Measurements from ENCODE around the gene DPH7.
"Not testable (repeated sequence)": the region's sequence is repeated elsewhere in the genome, so short reads cannot be mapped to it uniquely, and the experiment has no call there.

Gene DPH7

GRCh38 chr9:137551264-137552021 is 27.3 kb downstream of the DPH7 start, which contains the start of gene MRPL41:
Gene MRPL41 (plus strand): TSS chr9:137551879. CDS start chr9:137552082, 203 bp downstream.
- H3K4me3 Mint-ChIP-seq = peak within 1 kb of the TSS; percentile 91
- H3K36me3 Mint-ChIP-seq = peaks cover 3% of the 10 kb centered on the region
- H3K4me1 Mint-ChIP-seq (ENCODE audit: low read depth) = peaks cover 22% of the 10 kb centered on the region
- peak within 1 kb of the TSS; percentile 66 for H3K27ac Mint-ChIP-seq
- no peaks in the 10 kb centered on the region for H3K9me3 Mint-ChIP-seq (ENCODE audit: low read depth)
- no peaks in the 10 kb centered on the region for H3K27me3 Mint-ChIP-seq

GRCh38 chr9:137550958-137551263 is 27.8 kb downstream of the DPH7 start:
- H3K4me1 Mint-ChIP-seq (ENCODE audit: low read depth) = peaks cover 22% of the 10 kb centered on the region
- H3K27me3 Mint-ChIP-seq; H3K36me3 Mint-ChIP-seq; H3K27ac Mint-ChIP-seq; H3K9me3 Mint-ChIP-seq (ENCODE audit: low read depth): not testable (repeated sequence)
- peak overlapping the region; percentile 20 for H3K4me3 Mint-ChIP-seq

- Mint-ChIP-seq H3K27ac (peak within 1 kb of the TSS; percentile 77), H3K27me3 (no peaks in the 10 kb centered on the region), H3K4me1 (ENCODE audit: low read depth) (peaks cover 22% of the 10 kb centered on the region), H3K4me3 (peak within 1 kb of the TSS; percentile 87), H3K9me3 (ENCODE audit: low read depth) (no peaks in the 10 kb centered on the region), H3K36me3 (peaks cover 3% of the 10 kb centered on the region)
These were observed 28.5 kb downstream of the DPH7 start, which contains the start of gene PNPLA7 for GRCh38 chr9:137550231-137550621. Gene PNPLA7 (minus strand): TSS chr9:137550402. CDS start chr9:137550197, 205 bp downstream.

DNA sequence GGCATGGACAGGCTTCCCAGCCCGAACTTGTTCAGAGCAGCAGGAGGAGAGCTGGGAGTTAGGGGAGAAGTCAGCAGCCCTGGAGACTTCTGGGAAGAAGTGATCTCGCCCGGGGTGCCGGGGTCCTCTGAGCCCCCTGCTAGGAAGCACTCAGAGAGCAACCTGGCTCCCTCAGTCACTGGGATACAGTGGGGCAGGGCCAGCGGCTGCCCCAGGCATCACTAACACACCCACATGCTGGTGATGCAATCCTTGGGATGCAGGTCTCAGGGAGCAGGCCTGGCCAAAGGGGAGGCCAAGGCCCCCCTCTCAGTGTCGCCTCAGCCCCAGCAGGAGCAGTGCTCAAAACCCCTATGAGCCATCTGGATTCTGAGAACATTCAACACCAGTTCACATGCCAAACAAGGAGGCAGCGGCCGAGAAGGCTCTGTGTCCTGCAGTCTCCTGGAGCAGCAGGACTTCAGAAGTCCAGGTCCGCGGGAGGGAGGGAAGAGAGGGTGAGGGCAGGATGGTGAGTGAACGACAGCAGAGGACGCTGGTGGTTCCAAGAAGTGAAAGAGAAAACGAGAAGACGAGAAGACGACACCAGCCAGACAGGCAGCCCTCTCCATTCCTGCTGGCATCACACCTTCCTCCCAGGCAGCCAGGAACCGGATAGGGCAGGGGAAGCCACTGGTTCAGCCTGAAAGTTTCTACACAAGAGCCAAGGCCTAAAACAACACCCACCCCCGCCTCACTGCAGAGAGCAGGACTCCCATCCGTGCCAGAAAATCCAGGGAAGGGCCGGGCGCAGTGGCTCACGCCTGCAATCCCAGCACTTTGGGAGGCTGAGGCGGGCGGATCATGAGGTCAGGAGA is 30.8 kb downstream of the DPH7 start:
- Mint-ChIP-seq H3K27ac (no peak overlapping the region), H3K27me3 (no peaks in the 10 kb centered on the region), H3K36me3 (no peaks in the 10 kb centered on the region), H3K4me1 (ENCODE audit: low read depth) (peaks cover 19% of the 10 kb centered on the region), H3K9me3 (ENCODE audit: low read depth) (no peaks in the 10 kb centered on the region), H3K4me3 (peak overlapping the region; percentile 52)

GRCh38 chr9:137545123-137545522 is 33.6 kb downstream of the DPH7 start:
- no peaks in the 10 kb centered on the region for H3K27me3 Mint-ChIP-seq
- no peak overlapping the region for H3K27ac Mint-ChIP-seq
- no peak overlapping the region for H3K4me3 Mint-ChIP-seq
- no peaks in the 10 kb centered on the region for H3K36me3 Mint-ChIP-seq
- no peaks in the 10 kb centered on the region for H3K9me3 Mint-ChIP-seq (ENCODE audit: low read depth)
- peaks cover 12% of the 10 kb centered on the region for H3K4me1 Mint-ChIP-seq (ENCODE audit: low read depth)

- no peaks in the 10 kb centered on the region for H3K27me3 Mint-ChIP-seq
- no peak overlapping the region for H3K27ac Mint-ChIP-seq
- no peaks in the 10 kb centered on the region for H3K9me3 Mint-ChIP-seq (ENCODE audit: low read depth)
- H3K36me3 Mint-ChIP-seq = no peaks in the 10 kb centered on the region
- no peak overlapping the region for H3K4me3 Mint-ChIP-seq
- peaks cover 5% of the 10 kb centered on the region for H3K4me1 Mint-ChIP-seq (ENCODE audit: low read depth)
These were observed 34.5 kb downstream of the DPH7 start for GRCh38 chr9:137544176-137544760.

DNA sequence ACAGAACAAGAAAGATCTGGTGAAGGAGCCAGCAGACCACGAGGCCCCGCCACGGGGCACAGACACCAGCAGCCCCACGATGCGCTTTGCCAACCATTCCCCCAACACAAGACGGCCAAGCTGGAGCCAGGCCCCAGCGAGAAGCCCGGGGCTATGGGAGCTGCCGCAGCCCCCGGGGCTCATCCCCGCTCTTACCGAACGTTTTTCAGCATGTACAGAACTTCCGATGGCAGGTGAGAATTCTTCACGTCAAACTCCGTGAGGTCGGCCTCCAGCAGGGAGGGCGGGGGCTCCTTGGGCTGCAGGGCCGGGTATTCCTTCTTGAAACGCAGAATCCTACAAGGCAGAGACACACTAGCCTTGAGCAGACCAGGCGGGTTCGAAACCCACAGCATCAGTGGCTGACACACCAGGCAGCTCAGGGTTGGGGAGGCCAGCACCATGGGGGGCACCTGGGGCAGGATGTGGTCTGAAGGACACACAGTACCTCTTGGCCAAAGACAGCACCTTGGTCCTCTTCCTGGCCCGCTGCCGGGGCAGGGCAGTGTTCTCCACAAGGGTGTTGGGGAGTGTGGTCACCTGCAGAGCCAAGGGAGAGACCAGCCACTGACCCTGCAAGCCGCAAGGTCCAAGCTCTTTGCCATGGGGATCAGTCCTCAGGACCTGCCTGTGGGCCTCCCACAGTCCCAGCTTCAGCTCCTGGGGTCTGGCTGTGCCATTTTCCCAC is 35.3 kb downstream of the DPH7 start:
- Mint-ChIP-seq H3K36me3 (no peaks in the 10 kb centered on the region), H3K4me1 (ENCODE audit: low read depth) (peaks cover 2% of the 10 kb centered on the region), H3K27me3 (no peaks in the 10 kb centered on the region), H3K27ac (no peak overlapping the region), H3K4me3 (no peak overlapping the region), H3K9me3 (ENCODE audit: low read depth) (no peaks in the 10 kb centered on the region)

DNA sequence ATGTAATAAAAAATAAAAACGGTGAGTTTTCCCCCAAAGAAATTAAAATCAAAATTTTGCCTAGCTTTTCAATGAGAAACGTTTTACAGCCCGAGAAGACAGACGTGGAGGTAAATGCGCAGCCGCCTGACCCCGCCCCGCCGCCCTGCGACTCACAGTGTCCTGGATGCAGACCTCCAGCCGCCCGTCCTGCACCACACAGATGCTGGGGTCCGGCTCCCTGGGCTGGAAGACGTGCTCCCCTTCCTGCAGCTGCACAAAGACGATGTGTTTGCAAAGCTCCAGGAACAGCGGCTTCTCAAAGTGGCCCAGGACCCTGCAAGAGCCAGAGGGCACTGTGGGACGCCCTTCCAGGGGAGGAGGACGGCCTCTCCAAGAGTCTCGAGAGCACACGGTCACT is 36.2 kb downstream of the DPH7 start:
- no peaks in the 10 kb centered on the region for H3K4me1 Mint-ChIP-seq (ENCODE audit: low read depth)
- no peaks in the 10 kb centered on the region for H3K36me3 Mint-ChIP-seq
- H3K27me3 Mint-ChIP-seq = no peaks in the 10 kb centered on the region
- no peak overlapping the region for H3K27ac Mint-ChIP-seq
- no peak overlapping the region for H3K4me3 Mint-ChIP-seq
- no peaks in the 10 kb centered on the region for H3K9me3 Mint-ChIP-seq (ENCODE audit: low read depth)

DNA sequence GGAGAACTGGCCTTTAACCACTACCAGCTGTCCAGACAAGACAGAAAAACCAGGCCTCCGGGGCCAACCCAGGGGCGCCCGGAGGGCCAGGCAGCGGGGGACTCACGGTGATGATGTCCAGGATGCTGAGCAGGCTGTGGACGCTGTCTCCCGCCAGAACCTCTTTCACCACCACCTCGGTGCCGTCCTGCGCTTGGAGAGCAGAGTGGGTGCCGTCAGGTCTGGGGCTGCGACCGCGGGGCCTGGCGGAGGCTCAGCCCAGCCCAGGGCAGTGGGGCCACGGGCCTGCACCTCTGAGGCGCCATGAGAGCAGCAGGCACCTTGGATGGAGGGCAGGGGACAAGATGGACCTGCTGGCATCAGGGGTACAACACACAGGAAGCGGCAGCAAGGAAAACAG is 38.2 kb downstream of the DPH7 start:
- Mint-ChIP-seq H3K4me3 (no peak overlapping the region), H3K36me3 (no peaks in the 10 kb centered on the region), H3K9me3 (ENCODE audit: low read depth) (no peaks in the 10 kb centered on the region), H3K27me3 (no peaks in the 10 kb centered on the region), H3K4me1 (ENCODE audit: low read depth) (peaks cover 12% of the 10 kb centered on the region), H3K27ac (no peak overlapping the region)

GRCh38 chr9:137538058-137538457 is 40.7 kb downstream of the DPH7 start:
- H3K4me1 Mint-ChIP-seq (ENCODE audit: low read depth) = peaks cover 21% of the 10 kb centered on the region
- H3K27me3 Mint-ChIP-seq = no peaks in the 10 kb centered on the region
- H3K27ac Mint-ChIP-seq = peak overlapping the region; percentile 16
- H3K4me3 Mint-ChIP-seq = no peak overlapping the region
- H3K36me3 Mint-ChIP-seq = no peaks in the 10 kb centered on the region
- H3K9me3 Mint-ChIP-seq (ENCODE audit: low read depth) = no peaks in the 10 kb centered on the region

DNA sequence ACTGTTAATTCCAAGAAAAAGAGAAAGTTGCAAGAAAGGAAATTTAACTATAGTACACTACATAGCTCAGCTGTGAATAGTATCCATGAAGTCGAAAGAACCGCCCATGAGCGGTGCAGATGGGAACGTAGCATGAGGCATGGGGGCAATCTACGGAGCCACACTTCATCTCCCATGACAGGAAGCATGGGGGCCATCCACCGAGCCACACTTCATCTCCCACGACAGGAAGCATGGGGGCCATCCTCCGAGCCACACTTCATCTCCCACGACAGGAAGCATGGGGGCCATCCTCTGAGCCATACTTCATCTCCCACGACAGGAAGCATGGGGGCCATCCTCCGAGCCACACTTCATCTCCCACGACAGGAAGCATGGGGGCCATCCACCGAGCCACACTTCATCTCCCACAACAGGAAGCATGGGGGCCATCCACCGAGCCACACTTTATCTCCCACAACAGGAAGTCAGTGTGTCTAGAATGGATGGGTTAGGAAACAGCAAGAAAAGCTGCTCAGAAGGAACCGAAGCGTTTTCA is 42.1 kb downstream of the DPH7 start:
- H3K27me3 Mint-ChIP-seq; H3K36me3 Mint-ChIP-seq; H3K4me3 Mint-ChIP-seq; H3K9me3 Mint-ChIP-seq (ENCODE audit: low read depth): not testable (repeated sequence)
- Mint-ChIP-seq H3K27ac (peak overlapping the region; percentile 81), H3K4me1 (ENCODE audit: low read depth) (peaks cover 21% of the 10 kb centered on the region)

DNA sequence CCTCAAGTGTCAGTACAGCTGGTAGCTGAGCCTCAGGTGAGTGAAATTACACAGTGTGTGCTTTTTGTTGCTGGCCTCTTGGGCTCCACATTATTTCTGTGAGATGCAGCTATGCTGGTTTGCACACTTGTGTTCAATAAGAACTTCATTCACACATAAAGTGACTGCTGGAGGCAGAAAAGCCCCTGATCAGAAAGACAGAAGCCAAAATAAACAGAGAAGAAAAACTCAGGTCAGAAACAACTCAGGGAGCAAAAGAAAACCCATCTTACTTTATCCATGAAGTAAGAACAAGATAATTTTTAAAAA is 43.7 kb downstream of the DPH7 start:
- H3K4me3 Mint-ChIP-seq = no peak overlapping the region
- no peaks in the 10 kb centered on the region for H3K27me3 Mint-ChIP-seq
- H3K4me1 Mint-ChIP-seq (ENCODE audit: low read depth) = peaks cover 24% of the 10 kb centered on the region
- H3K36me3 Mint-ChIP-seq = no peaks in the 10 kb centered on the region
- peak overlapping the region; percentile 85 for H3K27ac Mint-ChIP-seq
- H3K9me3 Mint-ChIP-seq (ENCODE audit: low read depth) = no peaks in the 10 kb centered on the region

DNA sequence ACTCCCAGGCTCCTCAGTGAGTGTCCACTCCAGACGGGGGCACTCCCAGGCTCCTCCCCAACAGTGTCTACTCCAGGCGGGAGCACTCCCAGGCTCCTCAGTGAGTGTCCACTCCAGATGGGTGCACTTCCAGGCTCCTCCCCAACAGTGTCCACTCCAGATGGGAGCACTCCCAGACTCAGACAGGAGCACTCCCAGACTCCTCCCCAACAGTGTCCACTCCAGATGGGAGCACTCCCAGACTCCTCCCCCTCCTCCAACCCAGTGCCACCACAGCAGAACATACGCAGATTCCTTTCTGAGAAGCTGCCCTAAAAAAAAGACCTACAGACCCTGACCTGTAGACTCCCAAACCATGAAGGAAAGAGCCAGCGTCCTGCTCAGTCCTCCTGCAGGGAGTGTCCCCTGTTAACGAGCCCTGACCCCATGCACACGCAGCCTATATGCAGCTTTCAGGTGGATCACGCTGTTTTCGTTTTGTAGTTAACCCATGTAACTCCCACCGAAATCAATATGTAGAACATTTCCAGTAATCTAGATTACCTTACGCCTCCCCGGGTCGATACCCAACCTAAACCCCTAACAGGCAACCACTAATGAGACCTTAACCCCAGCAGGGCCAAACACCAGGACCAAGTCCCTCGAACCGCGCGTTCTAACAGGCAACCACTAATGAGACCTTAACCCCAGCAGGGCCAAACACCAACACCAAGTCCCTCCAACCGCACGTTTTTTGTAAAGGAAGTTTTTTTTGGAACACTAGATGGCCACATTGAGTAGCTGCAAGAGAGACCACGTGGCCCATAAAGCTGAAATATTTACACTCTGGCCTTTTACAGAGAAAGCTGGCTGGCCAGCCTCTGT is 44.2 kb downstream of the DPH7 start:
- H3K4me1 Mint-ChIP-seq (ENCODE audit: low read depth) = peaks cover 24% of the 10 kb centered on the region
- H3K36me3 Mint-ChIP-seq = no peaks in the 10 kb centered on the region
- H3K27ac Mint-ChIP-seq = peak overlapping the region; percentile 85
- H3K27me3 Mint-ChIP-seq = no peaks in the 10 kb centered on the region
- H3K4me3 Mint-ChIP-seq = no peak overlapping the region
- H3K9me3 Mint-ChIP-seq (ENCODE audit: low read depth) = no peaks in the 10 kb centered on the region

- H3K9me3 Mint-ChIP-seq (ENCODE audit: low read depth); H3K27me3 Mint-ChIP-seq; H3K4me3 Mint-ChIP-seq; H3K27ac Mint-ChIP-seq; H3K36me3 Mint-ChIP-seq: not testable (repeated sequence)
- peaks cover 26% of the 10 kb centered on the region for H3K4me1 Mint-ChIP-seq (ENCODE audit: low read depth)
These were observed 45.7 kb downstream of the DPH7 start for GRCh38 chr9:137532891-137533468.
